ACC112 (cell line): ENCODE results near the gene ZP1.

Source experiments
- H2AFZ ChIP-seq: fragments of 200-600 bp; sonication (generic); one replicate; pipeline ENCODE4 v1.6.0; 2017; ENCODE audit warnings: antibody characterized with exemption, low read length; ENCODE audit not compliant: unreplicated experiment
- H3K27ac ChIP-seq: fragments of 200-600 bp; sonication (generic); 2 replicates; pipeline ENCODE4 v1.5.1; 2014; ENCODE audit warnings: low read depth, mild to moderate bottlenecking, antibody characterized with exemption, low read length, moderate library complexity
- H3K27me3 ChIP-seq: fragments of 200-600 bp; sonication (generic); 2 replicates; pipeline ENCODE4 v1.6.1; 2014; ENCODE audit warnings: mild to moderate bottlenecking, antibody characterized with exemption, low read length, moderate library complexity, mixed read lengths; ENCODE audit not compliant: insufficient read depth
- H3K36me3 ChIP-seq: fragments of 200-600 bp; sonication (generic); 2 replicates; pipeline ENCODE4 v1.6.1; 2016; ENCODE audit warnings: mild to moderate bottlenecking, antibody characterized with exemption, low read length, moderate library complexity, mixed read lengths; ENCODE audit not compliant: insufficient read depth
- H3K4me1 ChIP-seq: fragments of 200-600 bp; sonication (generic); one replicate; pipeline ENCODE4 v1.6.1; 2016; ENCODE audit warnings: low read length, mixed read lengths; ENCODE audit not compliant: insufficient read depth, unreplicated experiment, control insufficient read depth
- H3K4me3 ChIP-seq: fragments of 200-600 bp; sonication (generic); 2 replicates; pipeline ENCODE4 v1.5.1; 2014; ENCODE audit warnings: mild to moderate bottlenecking, low read depth, low read length
- H3K79me2 ChIP-seq: fragments of 200-600 bp; sonication (generic); one replicate; pipeline ENCODE4 v1.6.0; 2016; ENCODE audit warnings: low read length; ENCODE audit not compliant: control insufficient read depth, unreplicated experiment, insufficient read depth

ZP1 gene

DNA sequence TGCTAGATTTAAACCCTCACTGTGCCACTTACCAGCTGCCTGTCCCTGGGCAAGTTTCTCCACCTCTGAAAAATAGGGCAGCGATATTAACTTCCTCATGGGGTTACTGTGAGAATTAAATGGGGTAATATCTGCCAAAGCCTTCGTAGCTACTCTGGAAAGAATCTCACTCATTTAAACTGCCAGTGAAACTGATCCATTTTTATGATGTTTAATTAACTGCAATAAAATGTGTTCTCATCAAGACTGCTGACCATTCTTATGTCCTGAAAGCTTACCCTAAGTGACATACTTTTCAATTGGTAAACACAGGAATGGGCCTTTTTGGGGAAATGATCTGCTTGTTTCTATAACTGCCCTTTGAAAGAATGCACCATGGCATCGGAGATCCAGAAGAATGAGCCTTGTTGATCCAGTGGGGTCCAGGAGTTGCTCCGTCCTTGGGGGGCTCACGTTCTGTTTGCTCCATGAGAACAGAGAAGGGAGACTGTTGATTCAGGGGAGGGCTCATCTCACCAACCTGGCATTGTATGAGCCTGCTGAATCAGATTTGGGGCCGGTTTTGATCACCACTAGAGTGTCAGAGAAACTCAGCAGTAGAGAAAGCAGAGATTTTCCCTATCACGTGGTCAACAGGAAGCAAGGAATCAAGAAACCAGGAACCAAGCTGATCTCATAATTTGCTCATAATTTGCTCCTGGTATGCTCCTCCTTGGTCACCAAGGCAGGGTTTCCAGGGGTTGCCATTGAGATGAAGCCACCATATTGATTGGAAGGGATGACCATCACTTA lies 32.4 kb upstream of the ZP1 start:
- peak overlapping the region; percentile 48 for H2AFZ ChIP-seq
- no peaks in the 10 kb centered on the region for H3K79me2 ChIP-seq
- H3K27ac ChIP-seq = no peak overlapping the region
- H3K4me3 ChIP-seq = no peak overlapping the region
- H3K27me3 ChIP-seq = peaks cover 10% of the 10 kb centered on the region; the same call in 1 of the 2 replicates
- no peaks in the 10 kb centered on the region for H3K36me3 ChIP-seq
- H3K4me1 ChIP-seq = peaks cover 12% of the 10 kb centered on the region

DNA sequence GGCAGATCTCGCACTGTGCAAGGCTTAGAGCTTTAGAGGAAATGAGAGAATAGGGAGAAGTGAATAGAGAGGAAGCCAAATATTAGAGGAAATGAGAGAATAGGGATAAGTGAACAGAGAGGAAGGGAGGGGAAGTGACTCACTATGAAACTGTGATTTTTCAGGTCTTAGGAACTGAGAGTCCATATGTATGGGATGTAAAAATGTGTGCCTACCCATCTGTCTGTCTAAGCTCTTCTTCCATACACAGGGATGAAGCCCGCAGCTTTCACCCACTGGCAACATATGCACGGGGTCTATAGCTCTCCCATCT lies 31.9 kb upstream of the ZP1 start:
- Histone ChIP-seq H3K4me3 (no peak overlapping the region), H3K27ac (no peak overlapping the region), H3K27me3 (peaks cover 10% of the 10 kb centered on the region; the same call in 1 of the 2 replicates), H3K4me1 (peaks cover 14% of the 10 kb centered on the region), H3K79me2 (no peaks in the 10 kb centered on the region), H3K36me3 (no peaks in the 10 kb centered on the region), H2AFZ (peak overlapping the region; percentile 48)

DNA sequence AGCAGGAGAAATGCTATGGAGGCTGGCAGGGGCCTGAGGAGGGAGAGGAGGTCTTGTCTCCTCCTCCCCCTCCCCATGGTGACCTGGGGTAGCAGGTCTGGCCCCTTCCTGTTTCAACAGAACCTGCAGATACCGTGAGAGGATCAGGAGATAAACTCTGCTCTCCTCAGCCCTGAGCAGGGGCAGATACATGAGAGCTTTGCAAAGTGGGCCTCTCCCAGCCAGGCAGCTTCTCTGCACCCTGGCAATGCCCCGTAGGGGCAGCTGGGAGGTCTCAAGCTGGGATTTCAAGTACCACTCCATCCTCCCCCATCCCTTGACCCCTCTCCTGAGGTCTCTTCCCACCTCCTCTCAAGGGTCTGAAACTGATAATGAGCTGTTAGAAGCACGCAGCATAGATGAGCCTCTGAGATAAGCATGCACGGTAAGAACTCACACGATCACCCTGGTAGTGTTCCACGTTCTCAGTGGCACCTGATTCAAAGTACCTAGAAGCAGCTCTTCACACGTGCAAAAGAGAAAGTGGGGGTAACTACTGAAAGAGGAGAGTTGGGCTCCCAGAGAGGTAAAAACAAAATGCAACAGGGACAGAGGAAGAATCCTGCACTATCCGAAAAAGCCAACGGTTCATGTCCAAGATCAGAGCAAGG lies 30.4 kb upstream of the ZP1 start:
- peaks cover under 1% of the 10 kb centered on the region for H3K79me2 ChIP-seq
- H3K27me3 ChIP-seq = peaks cover 10% of the 10 kb centered on the region; the same call in 1 of the 2 replicates
- no peak overlapping the region for H2AFZ ChIP-seq
- peaks cover 25% of the 10 kb centered on the region for H3K4me1 ChIP-seq
- no peak overlapping the region for H3K27ac ChIP-seq
- H3K4me3 ChIP-seq = no peak overlapping the region
- H3K36me3 ChIP-seq = no peaks in the 10 kb centered on the region

DNA sequence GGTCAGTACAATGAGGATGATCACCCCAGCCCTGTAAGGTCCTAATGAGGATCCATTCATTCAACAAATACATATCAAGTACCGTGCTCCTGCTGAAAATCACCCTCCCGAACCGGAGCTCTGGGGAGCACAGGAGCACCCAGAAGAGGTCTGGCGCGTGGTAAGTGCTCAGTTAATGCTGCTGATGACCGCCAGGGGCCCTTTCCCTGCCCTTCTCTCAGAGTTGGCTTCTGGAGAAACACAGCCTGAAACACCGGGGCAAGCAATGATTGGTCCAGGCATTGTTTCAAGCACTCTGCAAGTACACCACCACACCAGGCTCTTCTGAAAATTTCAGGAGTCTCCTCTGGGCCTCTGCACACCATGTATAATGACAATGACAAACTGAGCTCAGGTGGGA lies 29.2 kb upstream of the ZP1 start:
- no peak overlapping the region for H3K4me3 ChIP-seq
- peaks cover 12% of the 10 kb centered on the region for H3K79me2 ChIP-seq
- no peaks in the 10 kb centered on the region for H3K36me3 ChIP-seq
- no peaks in the 10 kb centered on the region for H3K27me3 ChIP-seq
- H2AFZ ChIP-seq = no peak overlapping the region
- no peak overlapping the region for H3K27ac ChIP-seq
- peaks cover 25% of the 10 kb centered on the region for H3K4me1 ChIP-seq

DNA sequence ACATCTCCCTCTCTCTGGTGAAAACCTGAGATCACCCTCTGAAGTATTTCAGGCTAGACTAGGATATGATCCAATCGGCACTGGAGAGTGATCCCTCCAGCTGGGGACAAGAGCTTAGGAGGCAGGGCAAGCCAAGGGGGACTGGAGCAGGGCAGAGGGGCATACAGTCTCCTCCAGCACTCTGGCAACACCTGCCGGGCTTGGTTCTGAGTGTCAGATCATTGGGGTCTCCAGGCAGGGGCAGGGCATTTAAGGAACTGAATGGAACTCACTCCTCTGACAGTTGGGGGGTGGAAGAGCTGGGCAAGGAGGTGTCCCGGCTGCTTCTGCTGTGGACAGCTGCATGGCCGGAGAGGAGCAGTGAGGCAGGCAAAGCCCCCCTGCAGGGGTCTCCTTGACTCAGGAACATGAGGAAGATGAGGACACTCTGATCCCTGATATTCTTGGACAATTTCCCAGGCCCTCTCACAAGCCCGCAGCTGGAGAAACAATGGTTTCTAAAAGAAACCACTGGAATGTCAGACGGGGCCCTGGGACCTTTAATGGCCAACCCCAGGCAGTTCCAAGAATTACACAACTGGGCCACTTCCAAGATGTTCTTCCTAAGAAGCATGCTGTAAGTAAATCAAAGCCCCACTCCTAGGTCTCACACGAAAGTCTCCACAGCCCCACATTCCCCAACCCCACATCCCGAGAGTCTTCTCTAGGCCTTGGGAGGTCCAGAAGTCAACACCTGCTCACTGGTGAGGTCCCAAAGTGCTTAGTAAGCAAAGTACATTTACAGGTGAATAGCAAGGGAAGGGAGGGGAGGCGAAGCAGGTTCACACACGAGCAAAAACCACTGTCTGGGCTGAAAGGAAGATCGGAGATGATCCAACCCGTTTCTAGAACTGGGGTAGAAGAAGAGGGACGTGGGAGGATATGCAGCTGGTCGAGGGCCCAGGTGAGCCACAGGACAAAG lies 26.6 kb upstream of the ZP1 start:
- Histone ChIP-seq H3K27ac (0 out of 2 replicates have a peak overlapping the region, but pooled peaks have one; percentile 4), H3K4me3 (peak overlapping the region; percentile 82), H3K27me3 (no peaks in the 10 kb centered on the region), H3K4me1 (peaks cover 36% of the 10 kb centered on the region), H3K36me3 (no peaks in the 10 kb centered on the region), H2AFZ (peak overlapping the region; percentile 76), H3K79me2 (peaks cover 38% of the 10 kb centered on the region)

DNA sequence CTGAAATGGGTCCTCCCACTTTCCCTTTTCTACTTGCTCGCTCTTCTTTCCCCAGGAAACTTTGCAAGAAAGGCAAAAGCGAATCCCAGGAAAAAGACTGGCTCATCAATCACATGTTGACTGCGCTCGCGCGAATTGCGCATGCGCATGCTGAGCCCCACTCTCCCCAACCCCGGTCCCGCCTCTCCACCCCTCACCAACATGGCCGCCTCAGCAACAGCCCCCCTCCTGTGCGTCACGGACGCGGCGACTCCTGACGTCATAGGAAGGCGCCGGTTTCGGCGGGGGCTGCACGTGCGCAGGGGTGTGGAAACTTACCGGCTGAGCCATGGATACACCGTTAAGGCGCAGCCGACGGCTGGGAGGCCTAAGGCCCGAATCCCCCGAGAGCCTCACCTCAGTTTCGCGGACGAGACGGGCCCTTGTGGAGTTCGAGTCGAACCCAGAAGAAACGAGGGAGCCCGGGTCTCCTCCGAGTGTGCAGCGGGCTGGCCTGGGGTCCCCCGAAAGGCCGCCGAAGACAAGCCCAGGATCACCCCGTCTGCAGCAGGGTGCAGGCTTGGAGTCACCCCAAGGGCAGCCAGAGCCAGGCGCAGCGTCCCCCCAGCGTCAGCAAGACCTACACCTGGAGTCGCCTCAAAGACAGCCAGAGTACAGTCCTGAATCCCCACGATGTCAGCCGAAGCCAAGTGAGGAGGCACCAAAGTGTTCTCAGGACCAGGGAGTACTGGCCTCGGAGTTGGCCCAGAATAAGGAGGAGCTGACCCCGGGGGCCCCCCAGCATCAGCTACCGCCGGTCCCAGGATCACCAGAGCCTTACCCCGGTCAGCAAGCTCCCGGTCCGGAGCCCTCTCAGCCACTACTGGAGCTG lies 25.3 kb upstream of the ZP1 start, which contains the start of gene CCDC86:
CCDC86 (plus strand) TSS at position 317 of the 871 bp plus-strand sequence; CDS start at position 329, 12 bp downstream.
- Histone ChIP-seq H2AFZ (peak within 1 kb of the TSS; percentile 82), H3K4me1 (peaks cover 33% of the 10 kb centered on the region), H3K27me3 (no peaks in the 10 kb centered on the region), H3K4me3 (peak within 1 kb of the TSS; percentile 82), H3K36me3 (no peaks in the 10 kb centered on the region), H3K27ac (peak within 1 kb of the TSS; percentile 24; the same call in 1 of the 2 replicates), H3K79me2 (peaks cover 40% of the 10 kb centered on the region)

DNA sequence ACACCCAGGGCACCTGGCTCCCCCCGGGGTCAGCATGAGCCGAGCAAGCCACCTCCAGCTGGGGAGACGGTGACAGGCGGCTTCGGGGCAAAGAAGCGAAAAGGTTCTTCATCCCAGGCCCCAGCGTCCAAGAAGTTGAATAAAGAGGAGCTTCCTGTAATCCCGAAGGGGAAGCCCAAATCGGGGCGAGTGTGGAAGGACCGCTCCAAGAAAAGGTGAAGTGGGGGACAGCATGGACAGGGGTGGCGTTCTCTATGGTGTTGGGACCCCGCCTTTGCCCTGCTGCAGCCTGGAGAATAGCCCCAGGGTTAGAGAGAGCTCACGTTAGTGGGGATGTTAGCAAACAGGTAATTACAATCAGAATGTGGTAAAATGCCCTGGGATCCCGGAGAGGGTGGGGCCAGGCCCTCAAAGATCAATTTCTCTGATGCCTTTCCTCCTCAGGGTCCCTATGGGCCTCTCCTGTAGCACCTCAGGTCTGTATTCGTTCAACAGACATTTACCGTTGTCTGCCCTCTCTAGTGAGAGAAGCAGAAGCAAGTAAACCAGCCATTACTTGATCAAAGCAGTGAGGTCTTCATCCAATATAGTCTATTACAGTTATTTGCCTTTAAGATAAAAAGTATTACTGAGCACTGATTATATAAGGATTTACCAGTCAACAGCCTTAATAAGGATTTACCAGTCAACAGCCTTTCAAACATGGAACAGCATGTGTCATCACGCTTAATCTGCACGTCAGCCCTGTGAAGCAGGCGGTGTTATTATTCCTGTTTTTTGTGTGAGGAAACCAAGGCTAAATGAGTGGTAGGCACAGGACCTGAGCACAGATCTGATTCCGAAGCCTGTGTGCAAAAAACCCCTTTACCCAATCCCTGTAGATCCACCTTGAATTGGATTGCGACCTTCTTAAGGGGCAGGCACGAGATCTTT lies 24.4 kb upstream of the ZP1 start:
- Histone ChIP-seq H2AFZ (no peak overlapping the region), H3K27ac (no peak overlapping the region), H3K27me3 (no peaks in the 10 kb centered on the region), H3K36me3 (no peaks in the 10 kb centered on the region), H3K4me1 (peaks cover 33% of the 10 kb centered on the region), H3K79me2 (peaks cover 40% of the 10 kb centered on the region), H3K4me3 (peak overlapping the region; percentile 82)

DNA sequence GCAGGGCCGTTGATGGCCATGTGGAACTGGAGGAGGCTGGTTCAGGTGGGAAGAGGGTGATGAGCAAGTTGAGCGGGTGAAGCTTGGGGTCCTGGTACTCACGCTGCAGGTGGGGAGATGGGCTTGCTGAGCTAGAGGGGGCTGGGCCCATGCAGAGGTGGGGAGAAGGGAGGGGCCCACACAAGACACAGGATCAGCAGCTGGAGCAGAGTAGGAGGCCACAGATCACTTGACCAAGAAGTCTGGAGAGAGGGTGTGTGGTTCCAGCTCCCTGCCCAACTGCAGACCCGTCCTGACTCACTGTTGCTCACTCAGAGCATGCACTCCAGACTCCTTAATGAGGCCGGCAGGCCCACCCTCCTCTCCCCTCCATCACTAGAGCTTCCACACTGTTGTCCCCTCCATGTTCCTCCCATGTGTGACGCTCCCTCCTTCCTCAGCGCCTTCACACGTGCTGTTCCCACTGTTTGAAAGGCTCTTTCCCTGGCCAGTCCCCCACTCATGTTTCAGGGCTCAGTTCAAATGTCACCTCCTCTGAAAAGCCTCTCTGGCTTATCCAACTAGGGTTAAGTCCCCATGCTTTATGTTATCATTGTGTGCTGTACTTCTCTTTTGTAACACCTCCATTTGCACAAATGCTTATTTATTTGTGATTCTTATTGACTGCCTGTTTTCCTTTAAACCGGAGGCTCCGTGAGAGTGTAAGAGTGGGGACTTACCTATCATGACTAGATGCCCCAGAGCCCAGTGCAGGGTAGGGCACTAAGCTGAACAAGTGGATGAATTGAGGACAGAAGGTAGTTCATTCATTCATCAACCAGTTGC lies 23.1 kb upstream of the ZP1 start:
- no peaks in the 10 kb centered on the region for H3K36me3 ChIP-seq
- H3K4me3 ChIP-seq = peak overlapping the region; percentile 82
- H3K4me1 ChIP-seq = peaks cover 33% of the 10 kb centered on the region
- no peak overlapping the region for H3K27ac ChIP-seq
- H2AFZ ChIP-seq = no peak overlapping the region
- no peaks in the 10 kb centered on the region for H3K27me3 ChIP-seq
- H3K79me2 ChIP-seq = peaks cover 40% of the 10 kb centered on the region

DNA sequence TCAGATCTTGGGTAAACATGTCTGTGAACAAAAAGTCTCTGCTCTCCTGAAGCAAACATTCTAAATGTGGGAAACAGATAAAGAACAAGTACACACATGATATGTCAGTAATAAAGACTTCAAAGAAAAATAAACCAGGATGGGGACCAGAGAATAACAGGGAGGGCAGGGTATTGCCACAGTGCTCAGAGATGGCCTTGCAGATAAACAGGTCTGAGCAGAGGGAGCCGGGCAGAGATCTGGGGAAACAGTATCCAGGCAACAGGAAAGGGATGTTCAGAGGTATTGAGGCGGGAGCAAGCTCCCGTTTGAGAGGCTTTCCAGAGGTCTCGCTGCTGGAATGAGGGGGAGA lies 22.5 kb upstream of the ZP1 start:
- Histone ChIP-seq H3K27me3 (no peaks in the 10 kb centered on the region), H3K79me2 (peaks cover 40% of the 10 kb centered on the region), H3K27ac (no peak overlapping the region), H3K4me1 (peaks cover 33% of the 10 kb centered on the region), H3K4me3 (peak overlapping the region; percentile 82), H2AFZ (no peak overlapping the region), H3K36me3 (no peaks in the 10 kb centered on the region)
